RWPE1 (cell line): ENCODE results near the gene CDCP2.

Experiments
- CTCF ChIA-PET: fragments of 350-600 bp; sonication (Branson Sonifier 250); formaldehyde crosslinking; extraction: SDS; loops from one replicate; lab custom pipeline; 2021; lab: Yijun Ruan, JAX
- POLR2A ChIA-PET: fragments of 400-600 bp; formaldehyde crosslinking; extraction: SDS; loops from one replicate; lab custom pipeline; 2020; ENCODE audit warnings: antibody characterized with exemption; ENCODE audit not compliant: low non-redundant PET; lab: Yijun Ruan, JAX
- DNase-seq: peaks from one replicate; pipeline ENCODE4 v3.0.0; 2012; ENCODE audit warnings: low spot score
- H3K27ac ChIP-seq: fragments of 450-650 bp; 2 replicates; pipeline ENCODE4 v1.5.1; 2017
- TF ChIP-seq, protein P1 (sequence below): fragments of 450-650 bp; conservative IDR thresholded peaks from 2 replicates; pipeline ENCODE4 v1.5.1; 2017; ENCODE audit warnings: low read depth, mild to moderate bottlenecking

The CDCP2 gene

GRCh38 chr1:54190526-54190925, 37.7 kb upstream of the CDCP2 start:
- CTCF ChIA-PET = interaction anchor here (0.6 kb wide), 2 partner anchors 59 to 227 kb away, joined by 3 read pairs; no protein-coding TSS in a partner anchor
- POLR2A ChIA-PET = no interaction called here
- H3K27ac ChIP-seq = no peak overlapping the region
- TF ChIP-seq, protein P1, sequence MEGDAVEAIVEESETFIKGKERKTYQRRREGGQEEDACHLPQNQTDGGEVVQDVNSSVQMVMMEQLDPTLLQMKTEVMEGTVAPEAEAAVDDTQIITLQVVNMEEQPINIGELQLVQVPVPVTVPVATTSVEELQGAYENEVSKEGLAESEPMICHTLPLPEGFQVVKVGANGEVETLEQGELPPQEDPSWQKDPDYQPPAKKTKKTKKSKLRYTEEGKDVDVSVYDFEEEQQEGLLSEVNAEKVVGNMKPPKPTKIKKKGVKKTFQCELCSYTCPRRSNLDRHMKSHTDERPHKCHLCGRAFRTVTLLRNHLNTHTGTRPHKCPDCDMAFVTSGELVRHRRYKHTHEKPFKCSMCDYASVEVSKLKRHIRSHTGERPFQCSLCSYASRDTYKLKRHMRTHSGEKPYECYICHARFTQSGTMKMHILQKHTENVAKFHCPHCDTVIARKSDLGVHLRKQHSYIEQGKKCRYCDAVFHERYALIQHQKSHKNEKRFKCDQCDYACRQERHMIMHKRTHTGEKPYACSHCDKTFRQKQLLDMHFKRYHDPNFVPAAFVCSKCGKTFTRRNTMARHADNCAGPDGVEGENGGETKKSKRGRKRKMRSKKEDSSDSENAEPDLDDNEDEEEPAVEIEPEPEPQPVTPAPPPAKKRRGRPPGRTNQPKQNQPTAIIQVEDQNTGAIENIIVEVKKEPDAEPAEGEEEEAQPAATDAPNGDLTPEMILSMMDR = no peak
- no peak for DNase-seq

DNA sequence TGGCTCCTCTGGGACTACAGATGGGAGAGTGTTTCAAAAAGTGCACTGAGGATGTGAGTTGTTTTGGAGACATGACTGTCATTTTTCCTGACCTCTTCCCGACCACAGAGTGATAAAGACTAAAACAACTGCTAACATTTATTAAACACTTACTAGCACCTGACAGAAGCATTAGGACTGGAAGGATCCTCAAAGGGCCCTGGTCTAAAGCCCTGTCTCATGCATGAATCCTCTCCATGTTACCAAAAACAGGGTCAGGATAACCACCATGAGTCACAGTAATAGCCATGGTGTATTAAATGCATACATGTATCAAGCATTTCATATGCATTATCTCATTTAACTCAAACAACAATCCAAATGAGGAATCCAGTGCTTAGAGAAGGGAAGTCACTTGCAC, 35.5 kb upstream of the CDCP2 start:
- POLR2A ChIA-PET = no interaction called here
- CTCF ChIA-PET = interaction anchor here (1.0 kb wide), 1 partner anchor 12 kb away, joined by 7 read pairs; the partner anchor contains the start of genes CYB5RL and MRPL37
- no peak overlapping the region for H3K27ac ChIP-seq
- TF ChIP-seq, protein P1 = no peak
- DNase-seq = no peak

- TF ChIP-seq, protein P1 = no peak
- ChIA-PET CTCF (interaction anchor here (0.7 kb wide), 1 partner anchor 10 kb away, joined by 3 read pairs; no protein-coding TSS in a partner anchor), POLR2A (no interaction called here)
- H3K27ac ChIP-seq = no peak overlapping the region
- no peak for DNase-seq
Observed at GRCh38 chr1:54186056-54186455, 33.3 kb upstream of the CDCP2 start.

DNA sequence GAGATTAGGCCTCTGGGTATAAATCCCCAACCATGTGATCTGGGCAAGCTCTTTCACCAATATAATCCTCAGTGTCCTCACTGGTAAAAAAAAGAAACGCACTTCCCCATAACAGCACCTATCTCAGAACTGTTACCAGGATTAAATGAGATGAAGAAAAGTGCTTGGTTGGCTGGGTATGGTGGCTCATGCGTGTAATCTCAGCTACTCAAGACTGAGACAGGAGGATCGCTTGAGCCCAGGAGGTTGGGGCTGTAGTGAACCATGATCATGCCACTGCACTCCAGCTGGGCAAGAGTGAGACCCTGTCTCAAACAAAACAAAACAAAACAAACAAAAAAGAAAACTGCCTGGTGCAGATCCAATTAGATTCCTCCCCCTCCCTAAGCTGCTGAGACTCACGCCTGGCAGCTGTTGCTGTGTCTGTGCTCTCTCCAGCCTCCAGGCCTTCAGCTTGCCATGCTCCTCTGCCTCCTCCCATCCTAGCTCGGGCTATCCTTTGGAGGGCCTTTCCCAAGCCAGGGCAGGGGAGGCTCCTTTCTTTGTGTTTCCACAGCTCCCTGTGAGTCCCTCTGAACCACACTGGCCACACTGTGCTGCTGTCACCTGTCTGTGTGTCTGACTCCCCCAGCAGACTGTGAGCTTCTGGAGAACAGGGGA, 28.0 kb upstream of the CDCP2 start:
- no peak for DNase-seq
- H3K27ac ChIP-seq = no peak overlapping the region
- TF ChIP-seq, protein P1 = no peak
- CTCF ChIA-PET = interaction anchor here (1.0 to 1.2 kb wide), 2 partner anchors 18 to 309 kb away, joined by 3 read pairs; no protein-coding TSS in a partner anchor
- POLR2A ChIA-PET = no interaction called here

GRCh38 chr1:54178296-54179070, 25.7 kb upstream of the CDCP2 start:
- H3K27ac ChIP-seq = no peak overlapping the region
- POLR2A ChIA-PET = no interaction called here
- TF ChIP-seq, protein P1 = no peak
- DNase-seq = no peak
- CTCF ChIA-PET = interaction anchor here (0.6 kb wide), 1 partner anchor 53 kb away, joined by 5 read pairs; no protein-coding TSS in a partner anchor

- no peak for DNase-seq
- CTCF ChIA-PET = no interaction called here
- TF ChIP-seq, protein P1 = no peak
- no peak overlapping the region for H3K27ac ChIP-seq
- POLR2A ChIA-PET = no interaction called here
Observed at GRCh38 chr1:54177726-54178125, 24.9 kb upstream of the CDCP2 start.
